Effector memory CD4-positive, alpha-beta T cell (primary cell): ENCODE measurements around the gene ARAP3.

Experiments
- DNase-seq, 3 donors: peaks; one replicate each; pipeline ENCODE4 v3.0.0-alpha.2; 2020
- H3K27ac ChIP-seq: 2 replicates; pipeline ENCODE4 v1.7.0; 2013; ENCODE audit warnings: mild to moderate bottlenecking, low read length, moderate library complexity; ENCODE audit not compliant: insufficient read depth, poor library complexity, severe bottlenecking
- H3K27me3 ChIP-seq: replicated peaks from 2 replicates; pipeline ENCODE4 v1.7.0; 2013; ENCODE audit warnings: mild to moderate bottlenecking, low read length; ENCODE audit not compliant: insufficient read depth, control insufficient read depth, poor library complexity, severe bottlenecking
- H3K36me3 ChIP-seq: 2 replicates; pipeline ENCODE4 v1.7.0; 2013; ENCODE audit warnings: mild to moderate bottlenecking, low read length, moderate library complexity; ENCODE audit not compliant: control insufficient read depth, insufficient read depth
- H3K4me1 ChIP-seq: 2 replicates; pipeline ENCODE4 v1.7.0; 2013; ENCODE audit warnings: low read length, mild to moderate bottlenecking; ENCODE audit not compliant: control insufficient read depth, insufficient read depth, poor library complexity, severe bottlenecking
- H3K4me3 ChIP-seq: 2 replicates; pipeline ENCODE4 v1.7.0; 2013; ENCODE audit warnings: low read length, low read depth, mild to moderate bottlenecking; ENCODE audit not compliant: insufficient read depth, poor library complexity, severe bottlenecking
- H3K9me3 ChIP-seq: 2 replicates; pipeline ENCODE4 v1.7.0; 2013; ENCODE audit warnings: mild to moderate bottlenecking, low read length, moderate library complexity; ENCODE audit not compliant: control insufficient read depth

The ARAP3 gene

GRCh38 chr5:141672071-141672840 is 9.8 kb downstream of the ARAP3 start:
- Histone ChIP-seq H3K27me3 (no peaks in the 10 kb centered on the region), H3K36me3 (no peaks in the 10 kb centered on the region), H3K4me1 (no peaks in the 10 kb centered on the region), H3K9me3 (no peaks in the 10 kb centered on the region), H3K4me3 (no peak overlapping the region), H3K27ac (no peak overlapping the region)
- no peak for DNase-seq

GRCh38 chr5:141669520-141669919 is 12.5 kb downstream of the ARAP3 start:
- no peaks in the 10 kb centered on the region for H3K36me3 ChIP-seq
- no peaks in the 10 kb centered on the region for H3K4me1 ChIP-seq
- H3K27ac ChIP-seq: no peak overlapping the region
- H3K9me3 ChIP-seq: no peaks in the 10 kb centered on the region
- no peak for DNase-seq
- H3K4me3 ChIP-seq: no peak overlapping the region
- no peaks in the 10 kb centered on the region for H3K27me3 ChIP-seq

GRCh38 chr5:141668601-141669265 is 13.3 kb downstream of the ARAP3 start:
- Histone ChIP-seq H3K27me3 (no peaks in the 10 kb centered on the region), H3K4me1 (no peaks in the 10 kb centered on the region), H3K9me3 (no peaks in the 10 kb centered on the region), H3K27ac (no peak overlapping the region), H3K36me3 (no peaks in the 10 kb centered on the region), H3K4me3 (no peak overlapping the region)
- DNase-seq: no peak

GRCh38 chr5:141665995-141666940 is 15.8 kb downstream of the ARAP3 start:
- H3K27ac ChIP-seq: no peak overlapping the region

GRCh38 chr5:141664733-141665461 is 17.1 kb downstream of the ARAP3 start:
- Histone ChIP-seq H3K27me3 (no peaks in the 10 kb centered on the region), H3K4me1 (no peaks in the 10 kb centered on the region), H3K4me3 (no peak overlapping the region), H3K9me3 (no peaks in the 10 kb centered on the region), H3K36me3 (no peaks in the 10 kb centered on the region), H3K27ac (no peak overlapping the region)
- peak; percentile 42 to 62 (median 47) for DNase-seq

More at GRCh38 chr5:141665995-141666940, 15.8 kb downstream of the ARAP3 start:
- H3K4me3 ChIP-seq: no peak overlapping the region
- H3K36me3 ChIP-seq: no peaks in the 10 kb centered on the region
- no peaks in the 10 kb centered on the region for H3K4me1 ChIP-seq
- H3K27me3 ChIP-seq: no peaks in the 10 kb centered on the region
- no peaks in the 10 kb centered on the region for H3K9me3 ChIP-seq
- DNase-seq: no peak

- no peak for DNase-seq
- H3K27me3 ChIP-seq: no peaks in the 10 kb centered on the region
- H3K27ac ChIP-seq: no peak overlapping the region
- no peaks in the 10 kb centered on the region for H3K36me3 ChIP-seq
- no peaks in the 10 kb centered on the region for H3K9me3 ChIP-seq
- H3K4me3 ChIP-seq: no peak overlapping the region
- H3K4me1 ChIP-seq: no peaks in the 10 kb centered on the region
Observed at GRCh38 chr5:141663506-141663905, 18.5 kb downstream of the ARAP3 start.

GRCh38 chr5:141662028-141662427 is 20.0 kb downstream of the ARAP3 start:
- no peak overlapping the region for H3K4me3 ChIP-seq
- no peak for DNase-seq
- no peaks in the 10 kb centered on the region for H3K36me3 ChIP-seq

GRCh38 chr5:141657937-141658545 is 24.0 kb downstream of the ARAP3 start:
- Histone ChIP-seq H3K4me3 (no peak overlapping the region), H3K36me3 (no peaks in the 10 kb centered on the region), H3K27ac (no peak overlapping the region), H3K27me3 (no peaks in the 10 kb centered on the region), H3K9me3 (no peaks in the 10 kb centered on the region), H3K4me1 (no peaks in the 10 kb centered on the region)
- no peak for DNase-seq

More at GRCh38 chr5:141662028-141662427, 20.0 kb downstream of the ARAP3 start:
- Histone ChIP-seq H3K9me3 (no peaks in the 10 kb centered on the region), H3K4me1 (no peaks in the 10 kb centered on the region), H3K27ac (no peak overlapping the region), H3K27me3 (no peaks in the 10 kb centered on the region)

- H3K9me3 ChIP-seq: no peaks in the 10 kb centered on the region
- H3K27me3 ChIP-seq: no peaks in the 10 kb centered on the region
- no peaks in the 10 kb centered on the region for H3K36me3 ChIP-seq
- no peak overlapping the region for H3K27ac ChIP-seq
- no peak for DNase-seq
- H3K4me1 ChIP-seq: no peaks in the 10 kb centered on the region
- H3K4me3 ChIP-seq: no peak overlapping the region
Observed at GRCh38 chr5:141657404-141657803, 24.6 kb downstream of the ARAP3 start.
